HepG2 (cell line): ENCODE results near the gene LILRB3. TPM values are rescaled to one million over a fixed set of nuclear protein-coding genes. Genes with fewer than 3 reads are reported as not detected.
A peak's percentile ranks its signal among the peaks of the same experiment; 100 is the strongest.

Source experiments
- ATAC-seq: fragments of 200-7000 bp; cut with Tn5 transposase; 3 replicates; pipeline ENCODE4 v1.9.1; 2020; ENCODE audit warnings: mild to moderate bottlenecking, moderate library complexity
- BruUV-seq: library from RNA; stranded (reverse); fragments of 400-500 nt; replicated peaks from 2 replicates; lab custom pipeline; 2021; lab: Mats Ljungman, UMichigan
- CTCF ChIA-PET: fragments of 300-600 bp; formaldehyde crosslinking; extraction: SDS; loops from one replicate; lab custom pipeline; 2021; ENCODE audit warnings: low total read pairs, inconsistent platforms, low intra/inter-chr PET ratio; lab: Yijun Ruan, JAX
- POLR2A ChIA-PET: fragments of 350-600 bp; sonication (Branson Sonifier 250); formaldehyde crosslinking; loops from one replicate; lab custom pipeline; 2020; ENCODE audit warnings: antibody characterized with exemption, inconsistent platforms; lab: Yijun Ruan, JAX
- DNase-seq: peaks from one replicate; pipeline ENCODE4 v3.0.0-alpha.2; 2015; ENCODE audit warnings: low spot score
- FAIRE-seq: peaks from 3 replicates; lab custom pipeline; 2011; peaks lifted over from hg19 to GRCh38; lab: Jason Lieb, UNC
- H2AFZ ChIP-seq: one replicate; pipeline ENCODE4 v1.6.1; 2011; ENCODE audit warnings: low read length, inconsistent platforms
- H3K27ac ChIP-seq: fragments of 300-600 bp; 3 replicates; pipeline ENCODE4 v1.8.0; 2011; ENCODE audit warnings: mixed run types, mild to moderate bottlenecking, mixed read lengths, low read length, inconsistent platforms; ENCODE audit not compliant: insufficient read depth; ENCODE audit errors: extremely low read length
- H3K27me3 ChIP-seq, 2 experiments: fragments of 200-600 bp in 1 of 2; 2 replicates in 1 of 2; 3 replicates in 1 of 2; pipeline versions ENCODE4 v1.6.0 to v1.8.0; 2011; ENCODE audit warnings: low read length in 2 of 2, mild to moderate bottlenecking in 2 of 2, moderate library complexity in 2 of 2, inconsistent platforms in 1 of 2; ENCODE audit not compliant: insufficient read depth in 2 of 2, control insufficient read depth in 1 of 2
- H3K36me3 ChIP-seq, 2 experiments: fragments of 200-600 bp in 1 of 2; replicated peaks in 1 of 2; 2 replicates in 1 of 2; 3 replicates in 1 of 2; pipeline versions ENCODE4 v1.5.1 to v1.8.0; 2011; ENCODE audit warnings: low read length in 2 of 2, inconsistent platforms in 1 of 2; ENCODE audit not compliant: insufficient read depth in 2 of 2, control insufficient read depth in 1 of 2
- H3K4me1 ChIP-seq: 2 replicates; pipeline ENCODE4 v1.5.1; 2012; ENCODE audit warnings: low read length, inconsistent platforms; ENCODE audit not compliant: insufficient read depth
- H3K4me2 ChIP-seq: 2 replicates; pipeline ENCODE4 v1.6.0; 2011; ENCODE audit warnings: low read depth, low read length, inconsistent platforms
- H3K4me3 ChIP-seq, 3 experiments: fragments of 200-600 bp in 1 of 3; sonication (generic), shearing (Covaris generic) in 1 of 3; replicated peaks in 1 of 3; 2 replicates each; pipeline ENCODE4 v1.5.1; 2011 to 2016; ENCODE audit warnings: low read length in 3 of 3, inconsistent platforms in 2 of 3, low read depth in 2 of 3, mild to moderate bottlenecking in 2 of 3, control low read depth in 1 of 3, mixed read lengths in 1 of 3; ENCODE audit not compliant: insufficient read depth in 1 of 3
- H3K79me2 ChIP-seq: one replicate; pipeline ENCODE4 v1.6.1; 2011; ENCODE audit warnings: low read length, inconsistent platforms; ENCODE audit not compliant: insufficient read depth
- H3K9ac ChIP-seq: 2 replicates; pipeline ENCODE4 v1.6.0; 2011; ENCODE audit warnings: mild to moderate bottlenecking, low read depth, low read length, inconsistent platforms; ENCODE audit not compliant: insufficient read depth
- H3K9me3 ChIP-seq: 2 replicates; pipeline ENCODE4 v1.5.1; 2012; ENCODE audit warnings: mild to moderate bottlenecking, low read length
- H4K20me1 ChIP-seq: 2 replicates; pipeline ENCODE4 v1.6.0; 2011; ENCODE audit warnings: inconsistent platforms, mild to moderate bottlenecking, low read length, moderate library complexity; ENCODE audit not compliant: insufficient read depth
- FOSL2 ChIP-seq: sonication (generic); formaldehyde crosslinking; IDR thresholded peaks from 2 replicates; pipeline ENCODE4 v1.4.0; 2020; ENCODE audit warnings: missing genetic modification reagents
- GABPB1 ChIP-seq: IDR thresholded peaks from 2 replicates; pipeline ENCODE4 v1.6.1; 2016; ENCODE audit warnings: mild to moderate bottlenecking, missing genetic modification reagents, moderate library complexity, missing compliant biosample characterization
- GZF1 ChIP-seq: sonication (generic); formaldehyde crosslinking; IDR thresholded peaks from 2 replicates; pipeline ENCODE4 v1.5.1; 2020; ENCODE audit warnings: mild to moderate bottlenecking, missing genetic modification reagents
- HNRNPLL ChIP-seq: fragments of 200-400 bp; formaldehyde crosslinking; IDR thresholded peaks from 2 replicates; pipeline ENCODE4 v1.6.1; 2017; ENCODE audit warnings: mild to moderate bottlenecking, low read depth, low read length; ENCODE audit not compliant: poor library complexity, severe bottlenecking
- HOXA3 ChIP-seq: sonication (generic); formaldehyde crosslinking; IDR thresholded peaks from 2 replicates; pipeline ENCODE4 v1.5.0; 2020; ENCODE audit warnings: missing genetic modification reagents
- KDM5A ChIP-seq: fragments of 200-600 bp; sonication (generic); IDR thresholded peaks from 2 replicates; pipeline ENCODE4 v1.7.0; 2018; ENCODE audit warnings: antibody characterized with exemption, mild to moderate bottlenecking, low read length, borderline replicate concordance
- PHF8 ChIP-seq: sonication (generic); formaldehyde crosslinking; IDR thresholded peaks from 2 replicates; pipeline ENCODE4 v1.5.0; 2020; ENCODE audit warnings: missing genetic modification reagents
- RELA ChIP-seq: sonication (generic); formaldehyde crosslinking; IDR thresholded peaks from 2 replicates; pipeline ENCODE4 v1.4.0; 2020; ENCODE audit warnings: missing genetic modification reagents
- SP5 ChIP-seq: IDR thresholded peaks from 2 replicates; pipeline ENCODE4 v1.6.1; 2016; ENCODE audit warnings: low read depth, borderline replicate concordance
- TAF1 ChIP-seq: sonication (generic); formaldehyde crosslinking; IDR thresholded peaks from 2 replicates; pipeline ENCODE4 v1.4.0; 2020; ENCODE audit warnings: missing genetic modification reagents
- YEATS4 ChIP-seq: sonication (generic); formaldehyde crosslinking; IDR thresholded peaks from 2 replicates; pipeline ENCODE4 v1.4.0; 2020; ENCODE audit warnings: missing genetic modification reagents, borderline replicate concordance
- ZBTB21 ChIP-seq: sonication (generic); formaldehyde crosslinking; IDR thresholded peaks from 2 replicates; pipeline ENCODE4 v1.4.0; 2020; ENCODE audit warnings: missing genetic modification reagents
- ZBTB42 ChIP-seq: sonication (generic); formaldehyde crosslinking; IDR thresholded peaks from 2 replicates; pipeline ENCODE4 v1.5.0; 2020; ENCODE audit warnings: mild to moderate bottlenecking, missing genetic modification reagents
- ZMYM2 ChIP-seq: sonication (generic); formaldehyde crosslinking; IDR thresholded peaks from 2 replicates; pipeline ENCODE4 v1.8.0; 2022; ENCODE audit warnings: mild to moderate bottlenecking, missing genetic modification reagents
- ZNF24 ChIP-seq: fragments of 450-650 bp; IDR thresholded peaks from 2 replicates; pipeline ENCODE4 v1.6.1; 2017; ENCODE audit warnings: antibody characterized with exemption, mild to moderate bottlenecking
- ZNF329 ChIP-seq: sonication (generic); formaldehyde crosslinking; IDR thresholded peaks from 2 replicates; pipeline ENCODE4 v1.9.0; 2021; ENCODE audit warnings: low read depth, mild to moderate bottlenecking, missing genetic modification reagents
- ZNF367 ChIP-seq: sonication (generic); formaldehyde crosslinking; IDR thresholded peaks from 2 replicates; pipeline ENCODE4 v1.4.0; 2020; ENCODE audit warnings: missing genetic modification reagents, borderline replicate concordance
- ZNF546 ChIP-seq: sonication (generic); formaldehyde crosslinking; conservative IDR thresholded peaks from 2 replicates; pipeline ENCODE4 v1.8.1; 2023; ENCODE audit warnings: mild to moderate bottlenecking, missing genetic modification reagents
- ZNF576 ChIP-seq: sonication (generic); formaldehyde crosslinking; IDR thresholded peaks from 2 replicates; pipeline ENCODE4 v1.4.0; 2020; ENCODE audit warnings: mild to moderate bottlenecking, missing genetic modification reagents
- ZNF577 ChIP-seq: sonication (generic); formaldehyde crosslinking; IDR thresholded peaks from 2 replicates; pipeline ENCODE4 v1.4.0; 2020; ENCODE audit warnings: mild to moderate bottlenecking, low read depth, missing genetic modification reagents, borderline replicate concordance
- ZNF615 ChIP-seq: sonication (generic); formaldehyde crosslinking; IDR thresholded peaks from 2 replicates; pipeline ENCODE4 v1.5.0; 2020; ENCODE audit warnings: mild to moderate bottlenecking, missing genetic modification reagents, borderline replicate concordance
- ZNF660 ChIP-seq: sonication (generic); formaldehyde crosslinking; IDR thresholded peaks from 2 replicates; pipeline ENCODE4 v1.5.1; 2020; ENCODE audit warnings: mild to moderate bottlenecking, low read depth, missing genetic modification reagents, borderline replicate concordance
- ZNF878 ChIP-seq: sonication (generic); formaldehyde crosslinking; IDR thresholded peaks from 2 replicates; pipeline ENCODE4 v1.8.1; 2023; ENCODE audit warnings: mild to moderate bottlenecking, missing genetic modification reagents, moderate library complexity
- ZSCAN9 ChIP-seq: IDR thresholded peaks from 2 replicates; pipeline ENCODE4 v1.6.1; 2016; ENCODE audit warnings: borderline replicate concordance
- WGBS: methylation state at CpG from one replicate; pipeline ENCODE4 v1.1.6; 2017; ENCODE audit warnings: low lambda C conversion rate; 5-methylcytosine and 5-hydroxymethylcytosine counted together
- in situ Hi-C: cut with HindIII; loops from 2 replicates; pipeline ENCODE4 v1.10.0; 2017; ENCODE audit warnings: low pct_unique_long_range_greater_than_20kb; ENCODE audit not compliant: extremely low pct_ligation_motif_present
- intact Hi-C: fragments of 100-400 bp; cut with micrococcal nuclease; formaldehyde crosslinking; loops from one replicate; pipeline ENCODE4 v1.10.0; 2022; ENCODE audit not compliant: unreplicated experiment
- polyA plus RNA-seq, 8 experiments: library from polyadenylated mRNA; depleted of rRNA in 3 of 8; stranded (reverse) in 7 of 8; unstranded in 1 of 8; fragments of >200 nt; fragmentation: Illumina TruSeq in 4 of 8; extraction: Trizol in 4 of 8; gene quantifications; 2 replicates each; pipeline versions ENCODE4 v1.2.1 to v1.2.3, GENCODE V29; 2011 to 2016; ENCODE audit warnings: low read depth in 4 of 8, missing spikeins in 1 of 8, mixed read lengths in 1 of 8; ENCODE audit not compliant: insufficient read depth in 1 of 8
- total RNA-seq, 5 experiments: library from RNA; depleted of rRNA; stranded (reverse); fragments of >200 nt; fragmentation: Illumina TruSeq; extraction: Trizol; gene quantifications; 2 replicates each; pipeline ENCODE4 v1.2.3, GENCODE V29; 2016; ENCODE audit warnings: low read depth in 1 of 5
- TF ChIP-seq, protein P1 (sequence below): IDR thresholded peaks from 2 replicates; pipeline ENCODE4 v1.6.1; 2018; ENCODE audit warnings: missing genetic modification reagents

Gene LILRB3
- total and polyA plus RNA-seq, 2 of the 13 experiments (the other 11 are each of a cell fraction or from before 2014, with no cell fraction given) = 0.22 TPM; not detected in 1

GRCh38 chr19:54189735-54190502, 32.9 kb downstream of the LILRB3 start:
- Histone ChIP-seq H4K20me1 (no peaks in the 10 kb centered on the region), H3K4me1 (peaks cover 40% of the 10 kb centered on the region), H3K4me2 (peak overlapping the region; percentile 95), H2AFZ (no peak overlapping the region), H3K27ac (peak overlapping the region; percentile 96), H3K79me2 (peaks cover 28% of the 10 kb centered on the region), H3K27me3 (no peaks in the 10 kb centered on the region), H3K9me3 (no peaks in the 10 kb centered on the region), H3K4me3 (peak overlapping the region; percentile 73 to 88 (median 74)), H3K9ac (peak overlapping the region; percentile 92), H3K36me3 (peaks cover 6 to 25% of the 10 kb centered on the region in 2 experiments; a peak in 4 of 5 replicates)
- ChIA-PET POLR2A (interaction anchor here (0.6 to 4.9 kb wide), 28 partner anchors 12 to 1465 kb away, joined by 3 to 306 read pairs (median 4); partner anchors contain the start of genes CNOT3, LENG1, LENG9 and MYADM), CTCF (interaction anchor here (2.0 kb wide), 1 partner anchor 41 kb away, joined by 7 read pairs; no protein-coding TSS in a partner anchor)
- WGBS = 2% methylated on average over 41 of the region's 65 CpGs
- in situ Hi-C loops = no loop called here
- BruUV-seq = no TSS peak
- FAIRE-seq (peak; percentile 99), ATAC-seq (peak; percentile 66), DNase-seq (peak; percentile 100)
- intact Hi-C loops = loop anchor here (2.0 to 5.0 kb wide), 2 partner anchors 21 to 42 kb away; no protein-coding TSS in a partner anchor
- no peak for TF ChIP-seq ZBTB42 (CRISPR knock-in tag)
- TF ChIP-seq ZNF577 (CRISPR knock-in tag) = no peak
- peak; percentile 73 for TF ChIP-seq GABPB1 (CRISPR knock-in tag)
- peak; percentile 67; the same call in 1 of the 2 replicates for TF ChIP-seq TAF1 (CRISPR knock-in tag)
- TF ChIP-seq ZSCAN9 (CRISPR knock-in tag) = no peak
- TF ChIP-seq ZNF878 (CRISPR knock-in tag) = 0 out of 2 replicates have a peak, but pooled peaks have one; percentile 24
- peak; percentile 33; the same call in 1 of the 2 replicates for TF ChIP-seq YEATS4 (CRISPR knock-in tag)
- no peak for TF ChIP-seq ZNF576 (CRISPR knock-in tag)
- TF ChIP-seq PHF8 (CRISPR knock-in tag) = 0 out of 2 replicates have a peak, but pooled peaks have one; percentile 38
- TF ChIP-seq ZNF329 = no peak
- peak; percentile 47; the same call in 1 of the 2 replicates for TF ChIP-seq FOSL2 (CRISPR knock-in tag)
- TF ChIP-seq RELA = no peak
- TF ChIP-seq SP5 (CRISPR knock-in tag) = peak; percentile 61
- peak; percentile 88 for TF ChIP-seq HNRNPLL
- TF ChIP-seq ZNF660 (CRISPR knock-in tag) = no peak
- peak; percentile 8 for TF ChIP-seq ZBTB21 (CRISPR knock-in tag)
- TF ChIP-seq ZNF367 = no peak
- no peak for TF ChIP-seq ZMYM2
- no peak for TF ChIP-seq KDM5A
- TF ChIP-seq, protein P1, sequence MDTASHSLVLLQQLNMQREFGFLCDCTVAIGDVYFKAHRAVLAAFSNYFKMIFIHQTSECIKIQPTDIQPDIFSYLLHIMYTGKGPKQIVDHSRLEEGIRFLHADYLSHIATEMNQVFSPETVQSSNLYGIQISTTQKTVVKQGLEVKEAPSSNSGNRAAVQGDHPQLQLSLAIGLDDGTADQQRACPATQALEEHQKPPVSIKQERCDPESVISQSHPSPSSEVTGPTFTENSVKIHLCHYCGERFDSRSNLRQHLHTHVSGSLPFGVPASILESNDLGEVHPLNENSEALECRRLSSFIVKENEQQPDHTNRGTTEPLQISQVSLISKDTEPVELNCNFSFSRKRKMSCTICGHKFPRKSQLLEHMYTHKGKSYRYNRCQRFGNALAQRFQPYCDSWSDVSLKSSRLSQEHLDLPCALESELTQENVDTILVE = 0 out of 2 replicates have a peak, but pooled peaks have one; percentile 11
- no peak for TF ChIP-seq ZNF24
- TF ChIP-seq ZNF546 (CRISPR knock-in tag) = no peak
- peak; percentile 88 for TF ChIP-seq HOXA3 (CRISPR knock-in tag)
- no peak for TF ChIP-seq ZNF615
- no peak for TF ChIP-seq GZF1 (CRISPR knock-in tag)
